ENCODE results near the gene DIDO1. TPM values are rescaled to one million over a fixed set of nuclear protein-coding genes. Genes with fewer than 3 reads are reported as not detected.

DIDO1 gene
- polyA plus RNA-seq, 4 donors = 52.4 to 65.6 (median 62.2) TPM

Other genes with a start within 250 kb of the DIDO1 start
- gene NTSR1, start 217.7 kb downstream of the DIDO1 start, polyA plus RNA-seq (ENCODE audit: insufficient read length in 4 of 4) = 1 to 10 TPM in 3 of 4 donors, under 1 TPM in 1; 0.99 to 1.6 (median 1.5) TPM
- 10 to 100 TPM; 14.9 to 18.8 (median 16.6) TPM for gene MRGBP, start 130.0 kb downstream of the DIDO1 start, polyA plus RNA-seq (ENCODE audit: insufficient read length in 4 of 4)
- gene OGFR, start 121.7 kb downstream of the DIDO1 start, polyA plus RNA-seq (ENCODE audit: insufficient read length in 4 of 4) = 10 to 100 TPM; 26.5 to 36.5 (median 34.6) TPM
- gene COL9A3, start 109.5 kb downstream of the DIDO1 start, polyA plus RNA-seq (ENCODE audit: insufficient read length in 4 of 4) = 10 to 100 TPM; 19.3 to 29.5 (median 24.9) TPM
- gene TCFL5, start 64.7 kb downstream of the DIDO1 start, polyA plus RNA-seq (ENCODE audit: insufficient read length in 4 of 4) = 10 to 100 TPM; 10.9 to 14.5 (median 12.7) TPM
- 10 to 100 TPM; 50.4 to 56.6 (median 53.1) TPM for gene GID8, start 11.6 kb upstream of the DIDO1 start, polyA plus RNA-seq (ENCODE audit: insufficient read length in 4 of 4)
- gene SLC17A9, start 26.2 kb upstream of the DIDO1 start, polyA plus RNA-seq (ENCODE audit: insufficient read length in 4 of 4) = 1 to 10 TPM; 1.4 to 2.7 (median 1.9) TPM
- gene BHLHE23, start 80.5 kb upstream of the DIDO1 start, polyA plus RNA-seq (ENCODE audit: insufficient read length in 4 of 4) = not detected

All from left renal cortex interstitium (tissue), 4 donors.